GM15510 (cell line): Measurements from ENCODE around the gene SLC66A2.

ENCODE experiments used
- POLR2A ChIP-seq: IDR thresholded peaks from 3 replicates; pipeline ENCODE4 v1.6.1; 2011; ENCODE audit warnings: borderline replicate concordance; ENCODE audit not compliant: insufficient read length; ENCODE audit errors: extremely low read depth

Gene SLC66A2

DNA sequence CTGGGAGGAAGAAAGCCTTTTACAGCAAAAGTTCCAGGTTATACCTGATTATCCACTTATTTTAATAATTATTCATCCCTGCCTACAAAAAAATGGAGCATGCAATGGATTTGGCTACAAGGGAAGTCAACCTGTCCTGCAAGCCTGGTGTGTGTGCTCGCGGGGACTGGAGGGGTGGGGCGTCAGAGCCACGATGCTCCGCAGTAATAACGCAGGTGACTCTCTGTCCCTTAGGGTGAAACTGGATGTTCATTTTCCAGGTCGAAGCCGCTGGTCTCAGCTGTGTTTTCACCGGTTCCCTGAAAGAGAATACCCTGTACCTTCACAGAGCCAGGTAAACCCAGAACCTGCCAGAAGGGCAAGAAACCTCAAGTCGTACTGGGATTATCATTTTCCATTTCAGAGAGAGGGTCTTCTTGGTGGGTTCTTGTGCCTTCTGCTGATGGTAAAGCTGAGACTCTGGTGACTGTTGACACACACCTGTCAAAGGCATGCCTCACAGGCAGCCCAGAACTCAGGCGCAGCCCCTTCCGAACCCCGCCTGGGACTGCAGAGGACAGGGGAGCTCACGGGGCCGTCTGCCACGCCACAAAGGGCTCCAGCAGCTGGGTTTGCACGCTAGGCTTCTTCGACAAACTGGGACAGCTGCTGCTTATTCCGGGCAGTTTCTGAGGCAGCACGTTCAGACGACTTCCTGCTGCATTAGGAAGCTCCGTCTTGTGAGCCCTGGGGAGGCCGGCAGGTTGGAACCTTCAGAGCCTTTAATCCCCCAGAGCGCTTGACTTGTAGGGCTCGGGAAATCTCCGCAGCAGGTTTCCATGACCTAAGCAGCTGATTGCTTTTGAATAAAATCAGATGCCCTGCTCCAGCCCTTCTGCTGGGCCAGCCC is 95.1 kb downstream of the SLC66A2 start:
- TF ChIP-seq POLR2A: no peak

DNA sequence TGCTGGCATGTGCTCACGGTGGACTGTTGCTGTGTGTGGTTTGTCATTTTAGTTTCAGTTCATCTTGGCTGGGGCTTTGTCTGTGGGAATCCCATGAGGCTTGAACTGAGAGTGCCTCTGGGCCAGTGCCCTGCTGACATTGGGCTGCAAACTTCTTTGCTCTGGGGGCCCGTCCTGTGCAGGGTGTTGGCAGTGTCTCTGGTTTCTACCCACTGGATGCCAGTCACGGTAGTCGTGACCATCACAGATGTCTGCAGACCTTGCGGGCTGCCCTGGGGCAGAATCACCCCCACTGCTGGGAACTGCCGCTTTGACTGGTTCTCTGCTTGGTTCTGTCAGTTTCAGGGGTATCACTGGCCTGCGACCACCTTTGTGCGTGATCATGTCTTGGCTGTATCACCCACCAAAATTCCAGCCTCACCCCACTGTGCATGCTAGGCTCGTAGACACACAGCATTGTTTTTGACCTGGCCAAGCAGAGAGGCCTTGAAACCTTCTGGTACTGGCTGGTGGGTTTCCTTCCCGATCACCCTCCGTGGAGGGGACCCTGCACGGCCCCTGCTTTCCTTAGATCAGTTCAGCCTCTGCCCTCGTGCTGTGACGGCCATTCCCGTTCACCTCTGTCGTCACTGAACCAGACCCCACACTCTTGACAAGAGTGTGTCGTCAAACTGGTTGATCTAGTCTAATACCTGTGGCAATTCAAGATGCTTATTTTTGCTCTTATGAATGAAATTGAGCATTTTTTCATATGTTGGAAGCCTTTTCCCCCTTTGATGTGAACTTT is 96.1 kb downstream of the SLC66A2 start:
- TF ChIP-seq POLR2A: no peak

DNA sequence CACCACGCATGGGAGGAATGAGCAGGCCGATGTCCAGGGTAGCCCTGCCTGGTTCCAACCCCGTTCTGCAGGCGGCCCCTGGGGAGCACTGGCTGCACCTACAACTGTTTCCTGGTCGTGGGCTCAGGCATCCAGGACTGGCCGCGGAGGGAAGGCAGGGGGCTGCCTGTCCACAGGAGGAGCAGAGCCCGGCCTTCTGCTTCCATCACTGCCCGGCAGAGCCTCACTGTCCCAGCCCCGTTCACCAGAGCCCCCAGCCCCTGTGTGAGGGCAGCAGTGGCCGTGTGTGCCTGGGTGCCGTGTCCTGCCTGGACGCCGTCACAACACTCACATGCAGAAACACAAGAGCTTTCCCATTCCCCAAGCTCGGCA is 97.5 kb downstream of the SLC66A2 start:
- TF ChIP-seq POLR2A: no peak

DNA sequence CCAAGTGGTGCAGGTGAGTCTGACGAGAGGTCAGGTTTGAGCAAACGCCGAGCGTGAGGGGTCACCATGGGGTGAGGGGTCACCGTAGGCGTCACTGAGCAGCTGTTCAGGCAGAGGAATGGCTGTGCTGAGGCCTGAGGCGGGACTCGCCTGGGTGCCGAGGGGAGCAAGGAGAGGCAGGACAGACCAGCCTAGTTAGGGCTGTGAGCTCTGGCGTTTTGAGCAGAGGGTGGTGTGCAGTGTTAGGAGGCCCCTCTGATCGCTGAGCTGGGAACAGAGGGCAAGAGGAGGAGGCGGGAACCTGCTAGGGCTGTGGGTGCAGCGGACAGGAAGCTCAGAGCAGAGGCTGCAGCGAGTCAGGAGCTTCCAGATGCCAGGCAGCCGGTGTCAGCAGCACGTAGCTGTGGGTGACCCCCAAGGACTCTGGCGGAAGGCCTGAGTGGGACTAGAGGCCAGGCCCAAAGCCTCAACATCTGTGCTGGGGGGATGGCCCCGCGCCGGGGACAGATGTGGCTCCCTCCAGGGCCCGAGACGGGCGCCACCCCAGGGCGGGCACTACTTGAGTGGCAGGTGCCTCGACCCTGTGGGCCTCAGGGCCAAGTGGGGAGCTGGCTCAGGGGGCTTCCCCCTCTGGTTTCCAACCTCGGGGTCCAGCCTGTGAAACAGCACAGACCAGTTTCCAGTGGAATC is 98.0 kb downstream of the SLC66A2 start:
- TF ChIP-seq POLR2A: no peak

DNA sequence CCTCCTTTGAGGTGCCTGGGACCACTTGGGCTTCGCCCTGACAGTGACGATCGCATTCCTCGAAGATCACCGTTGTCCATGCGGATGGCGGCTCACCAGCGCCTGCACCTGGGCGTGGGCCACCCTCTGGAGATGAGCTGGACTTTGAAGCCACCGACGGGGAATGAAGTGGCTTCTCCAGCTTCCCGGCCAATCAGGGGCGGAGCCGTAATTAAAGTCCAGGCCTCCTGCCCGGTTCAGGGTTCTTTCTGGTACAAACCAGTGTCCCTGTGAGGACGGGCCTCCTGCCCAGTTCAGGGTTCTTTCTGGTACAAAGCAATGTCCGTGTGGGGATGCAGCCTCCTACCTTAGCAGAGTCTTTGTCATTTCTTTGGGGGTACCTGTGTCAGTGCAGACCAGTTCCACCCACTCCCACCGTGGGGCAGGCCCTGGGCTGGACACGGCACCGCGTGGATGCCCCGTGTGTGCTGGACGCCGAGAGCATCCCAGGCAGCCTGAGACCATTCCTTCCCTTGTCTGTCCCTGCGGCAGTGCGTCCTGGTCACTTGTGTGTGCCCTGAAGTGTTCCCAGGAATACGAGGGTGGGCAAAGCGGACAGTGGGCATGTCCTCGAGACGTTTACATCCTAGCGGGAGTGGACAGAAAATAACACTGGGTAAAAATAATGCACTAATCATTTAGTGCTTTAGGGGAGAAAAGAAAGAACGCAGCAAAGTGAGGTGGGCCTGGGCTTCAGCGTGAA is 98.7 kb downstream of the SLC66A2 start:
- TF ChIP-seq POLR2A: no peak
